GM12878 (cell line): Measurements from ENCODE around the gene VWA3A. TPM values are rescaled to one million over a fixed set of nuclear protein-coding genes. Genes with fewer than 3 reads are reported as not detected.
"Not testable (repeated sequence)": the region's sequence is repeated elsewhere in the genome, so short reads cannot be mapped to it uniquely, and the experiment has no call there.

Experiments used
- ATAC-seq: fragments of 200-7000 bp; cut with Tn5 transposase; 3 replicates; pipeline ENCODE4 v1.9.1; 2020; ENCODE audit warnings: mild to moderate bottlenecking, moderate library complexity
- BruUV-seq: library from RNA; stranded (reverse); fragments of 400-500 nt; replicated peaks from 2 replicates; lab custom pipeline; 2021; lab: Mats Ljungman, UMichigan
- CTCF ChIA-PET: fragments of 300-600 bp; sonication (Branson Sonifier 250); formaldehyde crosslinking; extraction: SDS; loops from one replicate; lab custom pipeline; 2021; ENCODE audit warnings: inconsistent platforms; lab: Yijun Ruan, JAX
- POLR2A ChIA-PET: fragments of 350-600 bp; formaldehyde crosslinking; extraction: SDS; loops from one replicate; lab custom pipeline; 2021; ENCODE audit warnings: inconsistent platforms; lab: Charles Lee
- RAD21 ChIA-PET: fragments of 300-600 bp; sonication (Branson Sonifier 250); formaldehyde crosslinking; loops from one replicate; lab custom pipeline; 2023; ENCODE audit warnings: antibody characterized with exemption; ENCODE audit not compliant: unreplicated experiment; lab: Charles Lee
- SMC1A ChIA-PET: fragments of 300-600 bp; sonication (Branson Sonifier 250); formaldehyde crosslinking; loops from one replicate; lab custom pipeline; 2023; ENCODE audit not compliant: unreplicated experiment, uncharacterized antibody; lab: Charles Lee
- DNase-seq: peaks from one replicate; pipeline ENCODE4 v3.0.0-alpha.2; 2011; ENCODE audit warnings: low read depth, low spot score
- FAIRE-seq: peaks from 3 replicates; lab custom pipeline; 2011; peaks lifted over from hg19 to GRCh38; lab: Jason Lieb, UNC
- H2AFZ ChIP-seq: 2 replicates; pipeline ENCODE4 v1.6.0; 2011; ENCODE audit warnings: low read depth, low read length, control low read depth; ENCODE audit not compliant: control insufficient read depth
- H3K27ac ChIP-seq: 2 replicates; pipeline ENCODE4 v1.5.1; 2011; ENCODE audit warnings: control low read depth; ENCODE audit not compliant: control insufficient read depth, insufficient read depth
- H3K27me3 ChIP-seq, 2 experiments: replicated peaks in 1 of 2; 2 replicates each; pipeline versions ENCODE4 v1.6.0 to v1.6.1; 2011; ENCODE audit warnings: low read length in 1 of 2; ENCODE audit not compliant: control insufficient read depth in 2 of 2, insufficient read depth in 2 of 2
- H3K36me3 ChIP-seq, 2 experiments: 2 replicates each; pipeline ENCODE4 v1.5.1; 2011; ENCODE audit warnings: low read length in 1 of 2; ENCODE audit not compliant: control insufficient read depth in 2 of 2, insufficient read depth in 2 of 2
- H3K4me1 ChIP-seq: 2 replicates; pipeline ENCODE4 v1.6.1; 2011; ENCODE audit warnings: mild to moderate bottlenecking, low read length, moderate library complexity, mixed read lengths; ENCODE audit not compliant: control insufficient read depth, insufficient read depth
- H3K4me2 ChIP-seq: 2 replicates; pipeline ENCODE4 v1.6.0; 2011; ENCODE audit warnings: control low read depth; ENCODE audit not compliant: control insufficient read depth, insufficient read depth
- H3K4me3 ChIP-seq: fragments of 200-600 bp; sonication (generic); 2 replicates; pipeline ENCODE4 v1.5.1; 2016
- H3K79me2 ChIP-seq: 2 replicates; pipeline ENCODE4 v1.6.0; 2011; ENCODE audit warnings: low read length; ENCODE audit not compliant: control insufficient read depth, insufficient read depth
- H3K9ac ChIP-seq: 2 replicates; pipeline ENCODE4 v1.8.0; 2011; ENCODE audit warnings: low read length, control low read depth, mixed read lengths; ENCODE audit not compliant: control insufficient read depth, insufficient read depth
- H3K9me3 ChIP-seq: replicated peaks from 3 replicates; pipeline ENCODE4 v1.5.1; 2011; ENCODE audit warnings: mild to moderate bottlenecking, low read length; ENCODE audit not compliant: control insufficient read depth, insufficient read depth
- H4K20me1 ChIP-seq: 2 replicates; pipeline ENCODE4 v1.6.0; 2011; ENCODE audit not compliant: control insufficient read depth, insufficient read depth
- IKZF1 ChIP-seq: fragments of 450-650 bp; conservative IDR thresholded peaks from 2 replicates; pipeline ENCODE4 v1.6.1; 2017; ENCODE audit warnings: antibody characterized with exemption, mild to moderate bottlenecking
- KLF5 ChIP-seq: fragments of 450-650 bp; IDR thresholded peaks from 2 replicates; pipeline ENCODE4 v1.6.1; 2014; ENCODE audit warnings: mild to moderate bottlenecking; ENCODE audit not compliant: partially characterized antibody
- NFYB ChIP-seq: IDR thresholded peaks from 2 replicates; pipeline ENCODE4 v1.6.1; 2011; ENCODE audit warnings: low read depth, mild to moderate bottlenecking, low read length, improper control_type of control experiment, moderate library complexity; ENCODE audit not compliant: insufficient read depth
- PML ChIP-seq: IDR thresholded peaks from 2 replicates; pipeline ENCODE4 v1.6.1; 2012; ENCODE audit warnings: low read length, inconsistent platforms
- TCF7 ChIP-seq: IDR thresholded peaks from 2 replicates; pipeline ENCODE4 v1.6.1; 2014; ENCODE audit warnings: antibody characterized with exemption, borderline replicate concordance
- WRNIP1 ChIP-seq: IDR thresholded peaks from 2 replicates; pipeline ENCODE4 v1.6.1; 2011; ENCODE audit warnings: low read depth, low read length, improper control_type of control experiment, borderline replicate concordance
- WGBS: methylation state at CpG from one replicate; pipeline ENCODE4 v1.1.6; 2016; ENCODE audit warnings: low lambda C conversion rate; ENCODE audit not compliant: insufficient replicate concordance, insufficient coverage; ENCODE audit errors: missing lambda C conversion rate; 5-methylcytosine and 5-hydroxymethylcytosine counted together
- in situ Hi-C: fragments of 300-500 bp; cut with MboI; formaldehyde crosslinking; loops from 9 replicates; pipeline ENCODE4 v1.14.3; 2018; ENCODE audit warnings: mixed read lengths
- intact Hi-C: fragments of 100-400 bp; cut with micrococcal nuclease; formaldehyde crosslinking; loops from one replicate; pipeline ENCODE4 v1.14.2; 2022; ENCODE audit not compliant: unreplicated experiment
- polyA plus RNA-seq, 11 experiments: library from polyadenylated mRNA; depleted of rRNA in 4 of 11; unstranded in 6 of 11; stranded (reverse) in 5 of 11; fragments of >200 nt; fragmentation: Nextera tagmentation in 4 of 11; fragmentation: Illumina TruSeq in 1 of 11; extraction: Ambion mirVana in 4 of 11; extraction: Trizol in 1 of 11; gene quantifications; 1 replicate in 1 of 11; 2 replicates in 10 of 11; pipeline versions ENCODE4 v1.2.1 to v1.2.3, GENCODE V29; 2011 to 2016; ENCODE audit warnings: inconsistent platforms in 2 of 11, missing spikeins in 2 of 11, low read depth in 1 of 11
- total RNA-seq, 4 experiments: library from RNA; depleted of rRNA in 3 of 4; stranded (reverse); fragments of >200 nt in 3 of 4; fragmentation: Illumina TruSeq in 1 of 4; extraction: Trizol in 1 of 4; gene quantifications; 2 replicates each; pipeline versions ENCODE4 v1.2.1 to v1.2.3, GENCODE V29; 2013 to 2021
- TF ChIP-seq, protein P1 (sequence below): fragments of 450-650 bp; formaldehyde crosslinking; IDR thresholded peaks from 2 replicates; pipeline ENCODE4 v1.5.0; 2022; ENCODE audit warnings: mild to moderate bottlenecking, missing genetic modification characterization
- TF ChIP-seq, protein P2 (sequence below): fragments of 450-650 bp; IDR thresholded peaks from 2 replicates; pipeline ENCODE4 v1.6.1; 2017; ENCODE audit warnings: mild to moderate bottlenecking
- TF ChIP-seq, protein P3 (sequence below): fragments of 450-650 bp; conservative IDR thresholded peaks from 2 replicates; pipeline ENCODE4 v1.6.1; 2017; ENCODE audit warnings: mild to moderate bottlenecking, moderate library complexity

Gene VWA3A
- total and polyA plus RNA-seq, 10 of the 15 experiments (the other 5 are each of a cell fraction or from before 2014, with no cell fraction given), result 0.01 TPM; not detected in 9

DNA sequence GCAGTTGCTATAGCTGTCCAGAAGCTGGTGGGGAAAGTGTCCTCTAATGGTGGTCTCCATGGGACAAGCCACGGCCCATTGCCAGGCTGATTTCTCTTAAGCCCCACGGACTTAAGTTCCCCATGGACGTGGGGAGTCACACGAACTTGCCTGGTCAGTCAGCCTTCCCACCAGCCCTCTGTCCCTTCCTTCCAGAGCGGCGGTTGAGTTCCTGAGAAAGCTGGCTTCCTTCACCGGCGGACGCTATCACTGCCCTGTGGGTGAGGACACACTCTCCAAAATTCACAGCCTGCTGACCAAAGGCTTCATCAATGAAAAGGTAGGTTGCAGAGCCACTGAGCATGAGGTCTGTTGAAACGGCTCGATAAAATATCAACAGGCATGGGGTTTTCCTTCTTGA lies 60.0 kb downstream of the VWA3A start:
- in situ Hi-C loops (no loop called here), intact Hi-C loops (no loop called here)
- 52% methylated on average over 11 of the region's 11 CpGs for WGBS
- BruUV-seq, result no TSS peak
- Histone ChIP-seq H3K4me2 (no peak overlapping the region), H2AFZ (no peak overlapping the region), H4K20me1 (no peaks in the 10 kb centered on the region), H3K9me3 (no peaks in the 10 kb centered on the region), H3K4me3 (no peak overlapping the region), H3K27ac (no peak overlapping the region), H3K79me2 (no peaks in the 10 kb centered on the region), H3K27me3 (no peaks in the 10 kb centered on the region; a peak in 1 of 4 replicates), H3K9ac (no peak overlapping the region), H3K36me3 (no peaks in the 10 kb centered on the region), H3K4me1 (no peaks in the 10 kb centered on the region)
- ChIA-PET SMC1A (no interaction called here), POLR2A (interaction anchor here (0.6 kb wide), 1 partner anchor 8 kb away, joined by 6 read pairs; no protein-coding TSS in a partner anchor), RAD21 (no interaction called here), CTCF (no interaction called here)
- ATAC-seq (no peak), FAIRE-seq (no peak), DNase-seq (no peak)
- TF ChIP-seq PML (no peak), TCF7 (no peak), IKZF1 (no peak), WRNIP1 (no peak), KLF5 (no peak), NFYB (no peak)
- TF ChIP-seq, protein P1, sequence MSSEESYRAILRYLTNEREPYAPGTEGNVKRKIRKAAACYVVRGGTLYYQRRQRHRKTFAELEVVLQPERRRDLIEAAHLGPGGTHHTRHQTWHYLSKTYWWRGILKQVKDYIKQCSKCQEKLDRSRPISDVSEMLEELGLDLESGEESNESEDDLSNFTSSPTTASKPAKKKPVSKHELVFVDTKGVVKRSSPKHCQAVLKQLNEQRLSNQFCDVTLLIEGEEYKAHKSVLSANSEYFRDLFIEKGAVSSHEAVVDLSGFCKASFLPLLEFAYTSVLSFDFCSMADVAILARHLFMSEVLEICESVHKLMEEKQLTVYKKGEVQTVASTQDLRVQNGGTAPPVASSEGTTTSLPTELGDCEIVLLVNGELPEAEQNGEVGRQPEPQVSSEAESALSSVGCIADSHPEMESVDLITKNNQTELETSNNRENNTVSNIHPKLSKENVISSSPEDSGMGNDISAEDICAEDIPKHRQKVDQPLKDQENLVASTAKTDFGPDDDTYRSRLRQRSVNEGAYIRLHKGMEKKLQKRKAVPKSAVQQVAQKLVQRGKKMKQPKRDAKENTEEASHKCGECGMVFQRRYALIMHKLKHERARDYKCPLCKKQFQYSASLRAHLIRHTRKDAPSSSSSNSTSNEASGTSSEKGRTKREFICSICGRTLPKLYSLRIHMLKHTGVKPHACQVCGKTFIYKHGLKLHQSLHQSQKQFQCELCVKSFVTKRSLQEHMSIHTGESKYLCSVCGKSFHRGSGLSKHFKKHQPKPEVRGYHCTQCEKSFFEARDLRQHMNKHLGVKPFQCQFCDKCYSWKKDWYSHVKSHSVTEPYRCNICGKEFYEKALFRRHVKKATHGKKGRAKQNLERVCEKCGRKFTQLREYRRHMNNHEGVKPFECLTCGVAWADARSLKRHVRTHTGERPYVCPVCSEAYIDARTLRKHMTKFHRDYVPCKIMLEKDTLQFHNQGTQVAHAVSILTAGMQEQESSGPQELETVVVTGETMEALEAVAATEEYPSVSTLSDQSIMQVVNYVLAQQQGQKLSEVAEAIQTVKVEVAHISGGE (CRISPR knock-in tag), result no peak
- TF ChIP-seq, protein P2, sequence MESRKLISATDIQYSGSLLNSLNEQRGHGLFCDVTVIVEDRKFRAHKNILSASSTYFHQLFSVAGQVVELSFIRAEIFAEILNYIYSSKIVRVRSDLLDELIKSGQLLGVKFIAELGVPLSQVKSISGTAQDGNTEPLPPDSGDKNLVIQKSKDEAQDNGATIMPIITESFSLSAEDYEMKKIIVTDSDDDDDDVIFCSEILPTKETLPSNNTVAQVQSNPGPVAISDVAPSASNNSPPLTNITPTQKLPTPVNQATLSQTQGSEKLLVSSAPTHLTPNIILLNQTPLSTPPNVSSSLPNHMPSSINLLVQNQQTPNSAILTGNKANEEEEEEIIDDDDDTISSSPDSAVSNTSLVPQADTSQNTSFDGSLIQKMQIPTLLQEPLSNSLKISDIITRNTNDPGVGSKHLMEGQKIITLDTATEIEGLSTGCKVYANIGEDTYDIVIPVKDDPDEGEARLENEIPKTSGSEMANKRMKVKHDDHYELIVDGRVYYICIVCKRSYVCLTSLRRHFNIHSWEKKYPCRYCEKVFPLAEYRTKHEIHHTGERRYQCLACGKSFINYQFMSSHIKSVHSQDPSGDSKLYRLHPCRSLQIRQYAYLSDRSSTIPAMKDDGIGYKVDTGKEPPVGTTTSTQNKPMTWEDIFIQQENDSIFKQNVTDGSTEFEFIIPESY, result no peak
- TF ChIP-seq, protein P3, sequence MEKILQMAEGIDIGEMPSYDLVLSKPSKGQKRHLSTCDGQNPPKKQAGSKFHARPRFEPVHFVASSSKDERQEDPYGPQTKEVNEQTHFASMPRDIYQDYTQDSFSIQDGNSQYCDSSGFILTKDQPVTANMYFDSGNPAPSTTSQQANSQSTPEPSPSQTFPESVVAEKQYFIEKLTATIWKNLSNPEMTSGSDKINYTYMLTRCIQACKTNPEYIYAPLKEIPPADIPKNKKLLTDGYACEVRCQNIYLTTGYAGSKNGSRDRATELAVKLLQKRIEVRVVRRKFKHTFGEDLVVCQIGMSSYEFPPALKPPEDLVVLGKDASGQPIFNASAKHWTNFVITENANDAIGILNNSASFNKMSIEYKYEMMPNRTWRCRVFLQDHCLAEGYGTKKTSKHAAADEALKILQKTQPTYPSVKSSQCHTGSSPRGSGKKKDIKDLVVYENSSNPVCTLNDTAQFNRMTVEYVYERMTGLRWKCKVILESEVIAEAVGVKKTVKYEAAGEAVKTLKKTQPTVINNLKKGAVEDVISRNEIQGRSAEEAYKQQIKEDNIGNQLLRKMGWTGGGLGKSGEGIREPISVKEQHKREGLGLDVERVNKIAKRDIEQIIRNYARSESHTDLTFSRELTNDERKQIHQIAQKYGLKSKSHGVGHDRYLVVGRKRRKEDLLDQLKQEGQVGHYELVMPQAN, result no peak

DNA sequence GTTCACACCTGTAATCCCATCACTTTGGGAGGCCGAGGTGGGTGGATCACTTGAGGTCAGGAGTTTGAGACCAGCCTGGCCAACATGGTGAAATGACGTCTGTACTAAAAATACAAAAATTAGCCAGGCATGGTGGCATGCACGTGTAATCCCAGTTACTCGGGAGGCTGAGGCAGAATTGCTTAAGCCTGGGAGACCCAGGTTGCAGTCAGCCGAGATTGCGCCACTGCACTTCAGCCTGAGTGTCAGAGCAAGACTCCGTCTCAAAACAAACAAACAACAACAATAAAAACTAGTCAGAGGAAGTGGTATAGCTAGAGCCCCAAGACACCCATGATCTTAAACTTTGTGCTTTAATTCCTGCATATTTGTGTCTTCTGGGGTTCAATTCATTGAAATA lies 60.7 kb downstream of the VWA3A start:
- DNase-seq, H3K27ac ChIP-seq, H3K4me1 ChIP-seq, H3K9me3 ChIP-seq, H2AFZ ChIP-seq, in situ Hi-C loops, POLR2A ChIA-PET, H3K4me3 ChIP-seq, H3K9ac ChIP-seq, H3K79me2 ChIP-seq, H4K20me1 ChIP-seq, H3K27me3 ChIP-seq, CTCF ChIA-PET, ATAC-seq, H3K36me3 ChIP-seq, RAD21 ChIA-PET, FAIRE-seq, BruUV-seq, H3K4me2 ChIP-seq, intact Hi-C loops: not testable (repeated sequence)
- SMC1A ChIA-PET, result interaction anchor here (1.3 kb wide), 1 partner anchor 12 kb away, joined by 3 read pairs; no protein-coding TSS in a partner anchor
- WGBS, result 26% methylated on average over 7 of the region's 7 CpGs
